Measurements from ENCODE around the gene KCNA5. TPM values are rescaled to one million over a fixed set of nuclear protein-coding genes. Genes with fewer than 3 reads are reported as not detected.

Gene KCNA5
- total RNA-seq, 4 donors from 2014 or later, result 0.38 TPM; not detected in 3

DNA sequence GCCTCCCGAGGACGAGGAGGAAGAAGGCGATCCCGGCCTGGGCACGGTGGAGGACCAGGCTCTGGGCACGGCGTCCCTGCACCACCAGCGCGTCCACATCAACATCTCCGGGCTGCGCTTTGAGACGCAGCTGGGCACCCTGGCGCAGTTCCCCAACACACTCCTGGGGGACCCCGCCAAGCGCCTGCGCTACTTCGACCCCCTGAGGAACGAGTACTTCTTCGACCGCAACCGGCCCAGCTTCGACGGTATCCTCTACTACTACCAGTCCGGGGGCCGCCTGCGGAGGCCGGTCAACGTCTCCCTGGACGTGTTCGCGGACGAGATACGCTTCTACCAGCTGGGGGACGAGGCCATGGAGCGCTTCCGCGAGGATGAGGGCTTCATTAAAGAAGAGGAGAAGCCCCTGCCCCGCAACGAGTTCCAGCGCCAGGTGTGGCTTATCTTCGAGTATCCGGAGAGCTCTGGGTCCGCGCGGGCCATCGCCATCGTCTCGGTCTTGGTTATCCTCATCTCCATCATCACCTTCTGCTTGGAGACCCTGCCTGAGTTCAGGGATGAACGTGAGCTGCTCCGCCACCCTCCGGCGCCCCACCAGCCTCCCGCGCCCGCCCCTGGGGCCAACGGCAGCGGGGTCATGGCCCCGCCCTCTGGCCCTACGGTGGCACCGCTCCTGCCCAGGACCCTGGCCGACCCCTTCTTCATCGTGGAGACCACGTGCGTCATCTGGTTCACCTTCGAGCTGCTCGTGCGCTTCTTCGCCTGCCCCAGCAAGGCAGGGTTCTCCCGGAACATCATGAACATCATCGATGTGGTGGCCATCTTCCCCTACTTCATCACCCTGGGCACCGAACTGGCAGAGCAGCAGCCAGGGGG lies 979 bp downstream of the KCNA5 start:
- Histone ChIP-seq H3K9me3 (no peaks in the 10 kb centered on the region), H3K4me1 (peaks cover 0 to 4% (median 0%) of the 10 kb centered on the region in 4 donors), H3K27me3 (peaks cover 0 to 8% of the 10 kb centered on the region in 2 donors), H3K4me3 (peak overlapping the region in 2 of 4 donors; percentile 19 to 29), H3K36me3 (no peaks in the 10 kb centered on the region), H3K27ac (no peak overlapping the region)
- TF ChIP-seq, protein P1, sequence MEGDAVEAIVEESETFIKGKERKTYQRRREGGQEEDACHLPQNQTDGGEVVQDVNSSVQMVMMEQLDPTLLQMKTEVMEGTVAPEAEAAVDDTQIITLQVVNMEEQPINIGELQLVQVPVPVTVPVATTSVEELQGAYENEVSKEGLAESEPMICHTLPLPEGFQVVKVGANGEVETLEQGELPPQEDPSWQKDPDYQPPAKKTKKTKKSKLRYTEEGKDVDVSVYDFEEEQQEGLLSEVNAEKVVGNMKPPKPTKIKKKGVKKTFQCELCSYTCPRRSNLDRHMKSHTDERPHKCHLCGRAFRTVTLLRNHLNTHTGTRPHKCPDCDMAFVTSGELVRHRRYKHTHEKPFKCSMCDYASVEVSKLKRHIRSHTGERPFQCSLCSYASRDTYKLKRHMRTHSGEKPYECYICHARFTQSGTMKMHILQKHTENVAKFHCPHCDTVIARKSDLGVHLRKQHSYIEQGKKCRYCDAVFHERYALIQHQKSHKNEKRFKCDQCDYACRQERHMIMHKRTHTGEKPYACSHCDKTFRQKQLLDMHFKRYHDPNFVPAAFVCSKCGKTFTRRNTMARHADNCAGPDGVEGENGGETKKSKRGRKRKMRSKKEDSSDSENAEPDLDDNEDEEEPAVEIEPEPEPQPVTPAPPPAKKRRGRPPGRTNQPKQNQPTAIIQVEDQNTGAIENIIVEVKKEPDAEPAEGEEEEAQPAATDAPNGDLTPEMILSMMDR (IDR thresholded peaks at IDR 0.05), result no peak
- no peak for TF ChIP-seq POLR2A (IDR thresholded peaks at IDR 0.05)
- no peak for DNase-seq

DNA sequence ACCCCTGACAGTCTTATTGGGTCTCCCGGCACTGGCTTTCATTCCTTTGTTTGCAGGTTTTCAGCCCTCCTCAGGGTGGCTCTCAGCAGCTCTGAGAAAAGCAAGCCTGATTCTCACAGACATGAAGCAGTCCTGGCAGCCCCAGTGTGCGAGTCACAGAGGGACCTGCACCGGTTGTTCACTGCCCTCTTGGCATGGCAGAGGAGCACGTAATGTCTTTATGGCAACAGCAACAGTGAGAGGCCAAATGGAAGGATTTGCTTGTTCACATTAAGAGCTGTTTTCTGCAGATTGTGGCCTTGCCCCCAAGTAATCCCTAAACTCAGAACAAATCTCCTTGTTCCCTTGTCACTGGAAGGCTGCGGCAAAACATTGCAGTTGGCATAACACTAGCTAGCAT lies 3.4 kb downstream of the KCNA5 start:
- Histone ChIP-seq H3K4me3 (no peak overlapping the region), H3K36me3 (no peaks in the 10 kb centered on the region), H3K27me3 (peaks cover 0 to 8% of the 10 kb centered on the region in 2 donors), H3K4me1 (peaks cover 0 to 4% (median 0%) of the 10 kb centered on the region in 4 donors), H3K9me3 (no peaks in the 10 kb centered on the region), H3K27ac (no peak overlapping the region)
- TF ChIP-seq POLR2A (IDR thresholded peaks at IDR 0.05), result no peak
- TF ChIP-seq, protein P1 (IDR thresholded peaks at IDR 0.05), result no peak
- no peak for DNase-seq

DNA sequence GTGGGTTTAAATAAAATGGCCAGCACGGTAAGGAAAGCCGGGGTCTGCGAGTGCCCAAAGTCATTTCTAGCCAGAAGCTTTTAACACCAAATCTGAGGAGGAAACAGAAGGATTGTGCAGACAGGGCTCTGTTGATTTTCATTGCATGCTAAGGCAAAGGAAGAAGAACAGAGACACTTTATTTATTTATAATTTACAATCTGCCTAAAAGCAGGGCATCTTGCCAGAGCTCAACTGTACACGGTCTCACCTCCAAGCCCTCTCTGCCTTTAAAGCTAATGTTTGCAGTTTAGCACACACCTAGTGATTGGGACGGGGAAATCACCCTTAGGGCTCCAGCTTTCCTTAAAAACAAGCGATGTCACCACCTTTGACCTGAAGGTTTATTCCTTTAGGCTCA lies 4.0 kb downstream of the KCNA5 start:
- Histone ChIP-seq H3K36me3 (no peaks in the 10 kb centered on the region), H3K27me3 (peaks cover 0 to 8% of the 10 kb centered on the region in 2 donors), H3K4me3 (no peak overlapping the region), H3K27ac (no peak overlapping the region), H3K9me3 (no peaks in the 10 kb centered on the region), H3K4me1 (peaks cover 0 to 4% (median 0%) of the 10 kb centered on the region in 4 donors)
- no peak for TF ChIP-seq POLR2A (IDR thresholded peaks at IDR 0.05)
- TF ChIP-seq, protein P1 (IDR thresholded peaks at IDR 0.05), result no peak
- DNase-seq, result no peak

DNA sequence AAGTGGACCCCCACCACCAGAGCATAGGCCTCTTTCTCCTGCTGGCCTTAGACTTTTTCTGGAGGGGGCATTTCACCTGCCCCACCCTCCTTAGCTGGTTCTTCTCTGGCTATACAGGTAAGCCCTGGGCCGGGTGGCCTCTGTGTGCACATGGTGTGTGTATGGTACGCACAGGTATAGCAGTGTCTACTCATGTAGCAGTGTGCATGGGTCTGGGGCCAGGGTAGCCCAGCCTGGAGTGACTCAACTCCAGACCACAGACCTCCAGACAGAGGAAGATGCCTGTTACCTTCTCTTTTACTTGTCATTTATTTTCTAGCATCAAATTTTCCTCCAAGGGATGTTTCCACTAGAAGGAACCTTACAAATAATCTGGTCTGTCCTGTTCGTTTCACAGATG lies 6.9 kb downstream of the KCNA5 start:
- Histone ChIP-seq H3K27ac (no peak overlapping the region), H3K4me3 (no peak overlapping the region), H3K9me3 (no peaks in the 10 kb centered on the region), H3K27me3 (no peaks in the 10 kb centered on the region), H3K36me3 (no peaks in the 10 kb centered on the region), H3K4me1 (no peaks in the 10 kb centered on the region)
- DNase-seq, result no peak
- TF ChIP-seq, protein P1 (IDR thresholded peaks at IDR 0.05), result no peak
- no peak for TF ChIP-seq POLR2A (IDR thresholded peaks at IDR 0.05)

DNA sequence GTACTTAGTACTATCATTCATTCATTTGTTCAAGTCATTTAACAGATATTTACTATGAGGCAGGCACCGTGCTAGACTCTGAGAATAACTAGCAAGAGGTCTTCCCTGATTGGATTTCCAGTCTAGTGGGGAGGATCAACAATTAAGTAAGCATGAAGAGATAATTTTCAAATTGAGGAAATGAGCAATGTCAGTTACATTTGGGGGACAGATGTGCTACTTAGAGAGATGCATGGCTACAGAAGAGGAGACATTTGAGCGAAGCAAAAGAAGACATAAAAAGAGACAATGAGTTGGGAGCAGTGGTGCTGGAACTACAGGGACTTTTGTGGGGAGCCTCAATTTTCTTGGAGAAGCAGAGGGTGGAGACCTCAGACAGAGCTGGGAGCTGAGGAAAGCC lies 7.7 kb downstream of the KCNA5 start:
- Histone ChIP-seq H3K4me1 (no peaks in the 10 kb centered on the region), H3K36me3 (no peaks in the 10 kb centered on the region), H3K27ac (peak overlapping the region in 1 of 4 donors; percentile 50), H3K4me3 (no peak overlapping the region), H3K27me3 (no peaks in the 10 kb centered on the region), H3K9me3 (no peaks in the 10 kb centered on the region)
- no peak for TF ChIP-seq POLR2A (IDR thresholded peaks at IDR 0.05)
- TF ChIP-seq, protein P1 (IDR thresholded peaks at IDR 0.05), result no peak
- no peak for DNase-seq

All from Peyer's patch (tissue), 4 donors.